ENCODE measurements around the gene NLE1. TPM values are rescaled to one million over a fixed set of nuclear protein-coding genes. Genes with fewer than 3 reads are reported as not detected.

NLE1 gene
- total RNA-seq, 1 donor from 2014 or later = 7.1 TPM

GRCh38 chr17:35086931-35087573, 55.1 kb downstream of the NLE1 start:
- peak; percentile 40 for DNase-seq (ENCODE audit: low spot score)

GRCh38 chr17:35086164-35086563, 55.9 kb downstream of the NLE1 start:
- DNase-seq (ENCODE audit: low spot score) = no peak

GRCh38 chr17:35084987-35085386, 57.1 kb downstream of the NLE1 start:
- DNase-seq (ENCODE audit: low spot score) = no peak

GRCh38 chr17:35083071-35083470, 59.0 kb downstream of the NLE1 start:
- DNase-seq (ENCODE audit: low spot score) = no peak

GRCh38 chr17:35082073-35082657, 59.9 kb downstream of the NLE1 start:
- no peak for DNase-seq (ENCODE audit: low spot score)

- no peak for DNase-seq (ENCODE audit: low spot score)
Measured at GRCh38 chr17:35081638-35082037, 60.5 kb downstream of the NLE1 start.

- DNase-seq (ENCODE audit: low spot score) = no peak
Measured at GRCh38 chr17:35080536-35080935, 61.6 kb downstream of the NLE1 start.

- DNase-seq (ENCODE audit: low spot score) = no peak
Measured at GRCh38 chr17:35079547-35080423, 62.3 kb downstream of the NLE1 start.

Other genes with a start within 250 kb of the NLE1 start
- 1.2 TPM for gene CCT6B, start 180.8 kb downstream of the NLE1 start, total RNA-seq
- 12.0 TPM for gene ZNF830, start 180.8 kb downstream of the NLE1 start, total RNA-seq
- 39.1 TPM for gene LIG3, start 161.8 kb downstream of the NLE1 start, total RNA-seq
- gene RFFL, start 78.6 kb downstream of the NLE1 start, total RNA-seq = 45.4 TPM
- 9.5 TPM for gene RAD51D, start 22.4 kb downstream of the NLE1 start, total RNA-seq
- not detected for gene FNDC8, start 20.7 kb downstream of the NLE1 start, total RNA-seq
- gene UNC45B, start 5.5 kb upstream of the NLE1 start, total RNA-seq = 0.12 TPM
- gene SLC35G3, start 52.1 kb upstream of the NLE1 start, total RNA-seq = not detected
- gene SLFN5, start 100.8 kb upstream of the NLE1 start, total RNA-seq = 18.3 TPM
- gene SLFN11, start 231.3 kb upstream of the NLE1 start, total RNA-seq = 12.3 TPM